Neural progenitor cell (in vitro differentiated cells): ENCODE results near the gene EMP1.

Experiments used
- CTCF ChIP-seq: fragments of 200-600 bp; sonication (generic); IDR thresholded peaks from 2 replicates; pipeline ENCODE4 v1.5.1; 2017; ENCODE audit warnings: antibody characterized with exemption, mild to moderate bottlenecking
- EZH2 ChIP-seq: fragments of 200-600 bp; sonication (generic); IDR thresholded peaks from 2 replicates; pipeline ENCODE4 v1.6.1; 2017; ENCODE audit warnings: antibody characterized with exemption, mild to moderate bottlenecking, moderate library complexity
- EZH2phosphoT487 ChIP-seq: fragments of 200-600 bp; sonication (generic); IDR thresholded peaks from 2 replicates; pipeline ENCODE4 v1.6.1; 2017; ENCODE audit warnings: antibody characterized with exemption

DNA sequence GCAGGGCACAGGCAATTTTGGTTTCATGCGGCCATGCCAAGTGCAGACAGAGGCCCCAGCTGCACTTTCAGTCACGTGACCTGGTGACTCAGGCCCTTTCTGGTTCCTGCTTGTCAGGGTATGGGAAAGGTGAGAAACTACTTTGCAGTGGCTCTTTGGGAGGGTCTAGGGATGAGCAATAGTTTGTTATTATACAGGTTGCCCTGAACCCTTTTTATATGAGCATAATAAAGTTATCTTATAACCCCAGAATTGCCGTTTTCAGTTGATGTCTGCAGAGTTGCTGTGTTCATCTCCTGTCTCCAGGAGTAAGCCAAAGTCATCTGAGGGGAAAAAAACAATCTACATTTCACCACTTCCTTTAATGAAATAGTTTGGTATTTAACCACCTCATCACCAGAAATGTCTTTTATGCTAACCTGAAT, 30.9 kb upstream of the EMP1 start:
- TF ChIP-seq CTCF (no peak), EZH2phosphoT487 (no peak), EZH2 (no peak)
